Bronchial epithelial cell (primary cell): Measurements from ENCODE around the gene C4BPB. TPM values are rescaled to one million over a fixed set of nuclear protein-coding genes. Genes with fewer than 3 reads are reported as not detected.

Experiments used
- DNase-seq: peaks from one replicate; pipeline ENCODE4 v3.0.0-alpha.2; 2010; ENCODE audit warnings: low read depth
- FAIRE-seq: peaks from 2 replicates; lab custom pipeline; 2011; peaks lifted over from hg19 to GRCh38; lab: Jason Lieb, UNC
- H3K27me3 ChIP-seq: 2 replicates; pipeline ENCODE4 v1.5.1; 2011; ENCODE audit warnings: low read length; ENCODE audit not compliant: control insufficient read depth, insufficient read depth
- H3K36me3 ChIP-seq: 2 replicates; pipeline ENCODE4 v1.5.1; 2011; ENCODE audit warnings: low read length; ENCODE audit not compliant: control insufficient read depth, insufficient read depth
- H3K4me3 ChIP-seq: 2 replicates; pipeline ENCODE4 v1.5.1; 2011; ENCODE audit warnings: mild to moderate bottlenecking, low read depth, low read length, control low read depth
- CTCF ChIP-seq: IDR thresholded peaks from 2 replicates; pipeline ENCODE4 v1.5.1; 2011; ENCODE audit warnings: mild to moderate bottlenecking, moderate library complexity, low read length, control low read depth, inconsistent platforms; ENCODE audit not compliant: insufficient read depth, severe bottlenecking
- total RNA-seq: library from RNA; depleted of rRNA; stranded (reverse); fragments of >200 nt; gene quantifications from 2 replicates; pipeline ENCODE4 v1.2.1, GENCODE V29; 2014

C4BPB gene
- total RNA-seq, 1 donor from 2014 or later, result not detected

GRCh38 chr1:207134581-207134980 is 45.9 kb downstream of the C4BPB start:
- Histone ChIP-seq H3K4me3 (no peak overlapping the region), H3K27me3 (no peaks in the 10 kb centered on the region), H3K36me3 (no peaks in the 10 kb centered on the region)
- no peak for TF ChIP-seq CTCF
- DNase-seq (no peak), FAIRE-seq (no peak)

GRCh38 chr1:207139616-207140015 is 51.0 kb downstream of the C4BPB start:
- no peaks in the 10 kb centered on the region for H3K27me3 ChIP-seq
- no peak overlapping the region for H3K4me3 ChIP-seq
- DNase-seq (no peak), FAIRE-seq (no peak)
- H3K36me3 ChIP-seq, result no peaks in the 10 kb centered on the region
- TF ChIP-seq CTCF, result no peak

- no peak for FAIRE-seq
- TF ChIP-seq CTCF, result no peak
- Histone ChIP-seq H3K27me3 (no peaks in the 10 kb centered on the region), H3K36me3 (no peaks in the 10 kb centered on the region), H3K4me3 (no peak overlapping the region)
- peak; percentile 84 for DNase-seq
These were observed 51.9 kb downstream of the C4BPB start for GRCh38 chr1:207140536-207140935.

- no peak overlapping the region for H3K4me3 ChIP-seq
- FAIRE-seq, result no peak
These were observed 56.9 kb downstream of the C4BPB start for GRCh38 chr1:207145401-207146058.

More at GRCh38 chr1:207145401-207146058, 56.9 kb downstream of the C4BPB start:
- Histone ChIP-seq H3K36me3 (no peaks in the 10 kb centered on the region), H3K27me3 (no peaks in the 10 kb centered on the region)
- no peak for TF ChIP-seq CTCF
- no peak for DNase-seq

Other genes with a start within 250 kb of the C4BPB start
- gene IL20, start 223.2 kb upstream of the C4BPB start, total RNA-seq, result 0.53 TPM in 1 of 2 replicates, not detected in the other
- gene IL24, start 191.4 kb upstream of the C4BPB start, total RNA-seq, result 0.13 and 0.26 TPM in 2 replicates
- 0.38 TPM in 1 of 2 replicates, not detected in the other for gene FCMR, start 166.9 kb upstream of the C4BPB start, total RNA-seq
- gene PIGR, start 142.4 kb upstream of the C4BPB start, total RNA-seq, result under 0.01 and 0.51 TPM in 2 replicates
- not detected in 2 replicates for gene FCAMR, start 118.4 kb upstream of the C4BPB start, total RNA-seq
- gene C1orf116, start 56.1 kb upstream of the C4BPB start, total RNA-seq, result 20.0 and 29.6 TPM in 2 replicates
- gene YOD1, start 37.7 kb upstream of the C4BPB start, total RNA-seq, result 12.8 and 15.3 TPM in 2 replicates
- 36.9 and 63.2 TPM in 2 replicates for gene PFKFB2, start 35.6 kb upstream of the C4BPB start, total RNA-seq
- gene C4BPA, start 15.4 kb downstream of the C4BPB start, total RNA-seq, result not detected in 2 replicates
- 63.4 and 85.3 TPM in 2 replicates for gene CD55, start 232.8 kb downstream of the C4BPB start, total RNA-seq